GM19023 (cell line): Measurements from ENCODE around the gene CPTP.
"Not testable (repeated sequence)": the region's sequence is repeated elsewhere in the genome, so short reads cannot be mapped to it uniquely, and the experiment has no call there.

Source experiments
- ATAC-seq: cut with Tn5 transposase; IDR thresholded peaks from one replicate; pipeline ENCODE4 v1.9.1; 2021; ENCODE audit warnings: mild to moderate bottlenecking, moderate library complexity; ENCODE audit not compliant: unreplicated experiment

The CPTP gene

GRCh38 chr1:1360506-1361169, 36.0 kb downstream of the CPTP start:
- ATAC-seq = no peak

- ATAC-seq = no peak
Observed at GRCh38 chr1:1361233-1361981, 36.8 kb downstream of the CPTP start.

- no peak for ATAC-seq
Observed at GRCh38 chr1:1361982-1362423, 37.4 kb downstream of the CPTP start.

DNA sequence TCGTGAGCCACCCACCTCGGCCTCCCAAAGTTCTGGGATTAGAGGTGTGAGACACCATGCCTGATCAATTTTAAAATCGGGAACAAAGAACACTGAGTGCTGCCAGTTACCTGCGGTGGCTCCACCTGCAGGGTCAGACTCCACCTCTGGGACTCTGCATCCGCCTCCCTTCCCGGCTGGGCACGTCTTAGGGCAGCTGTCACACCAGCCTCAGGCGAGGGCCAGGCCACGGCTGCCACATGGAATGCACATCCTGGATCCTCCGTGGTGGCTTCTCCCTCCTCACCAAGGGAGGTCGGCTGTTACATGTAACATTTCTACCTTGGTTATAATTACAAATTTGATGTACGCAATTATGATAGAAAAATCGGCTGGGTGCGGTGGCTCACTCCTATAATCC, 39.7 kb downstream of the CPTP start:
- ATAC-seq = no peak

GRCh38 chr1:1365875-1366698, 41.5 kb downstream of the CPTP start:
- no peak for ATAC-seq

GRCh38 chr1:1366699-1367066, 42.1 kb downstream of the CPTP start:
- no peak for ATAC-seq

GRCh38 chr1:1367315-1367714, 42.7 kb downstream of the CPTP start:
- no peak for ATAC-seq

GRCh38 chr1:1370094-1370493, 45.5 kb downstream of the CPTP start:
- ATAC-seq = not testable (repeated sequence)

DNA sequence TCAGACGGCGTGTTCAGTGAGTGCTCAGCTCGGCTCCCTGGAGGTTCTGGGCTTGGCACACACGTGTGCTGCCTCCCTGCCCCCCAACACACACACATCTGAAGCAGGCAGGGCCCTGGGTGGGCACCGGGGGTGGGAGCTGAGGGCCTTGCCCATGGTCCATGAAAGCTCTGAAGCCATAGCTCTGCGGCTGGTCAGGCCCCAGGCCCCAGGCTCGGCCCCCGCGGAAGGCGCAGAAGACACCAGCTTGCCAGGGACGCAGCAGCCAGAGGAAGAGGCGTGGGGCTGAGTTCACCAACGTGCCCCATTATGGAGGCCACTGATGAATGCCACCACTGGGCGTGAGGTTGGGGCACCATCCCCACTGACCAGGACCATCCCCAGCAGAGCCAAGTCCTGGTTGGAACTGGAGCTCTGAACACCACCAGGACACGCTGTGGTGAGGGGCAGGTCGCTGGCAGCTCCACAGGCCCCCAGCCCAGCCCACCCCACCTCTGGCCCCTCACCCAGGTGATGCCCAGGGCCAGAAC, 46.2 kb downstream of the CPTP start:
- no peak for ATAC-seq

DNA sequence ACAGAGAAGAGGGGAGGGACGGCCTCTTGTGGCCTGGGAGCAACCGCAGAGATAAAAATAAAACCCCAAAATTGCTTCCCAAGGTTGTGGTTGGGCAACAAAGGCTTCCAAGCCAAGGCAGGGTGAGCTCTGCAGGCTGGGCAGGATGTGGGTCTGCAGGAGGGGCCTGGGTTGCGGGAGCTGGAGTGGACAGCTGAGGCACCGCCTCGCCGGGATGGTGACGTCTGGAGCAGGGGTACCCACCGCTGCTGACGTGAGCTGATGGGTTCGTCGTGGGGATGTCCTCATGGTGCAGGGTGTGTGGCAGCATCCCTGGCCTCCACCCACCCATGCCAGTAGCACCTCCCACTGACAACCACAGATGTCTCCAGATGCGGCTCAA, 46.8 kb downstream of the CPTP start:
- ATAC-seq = no peak

DNA sequence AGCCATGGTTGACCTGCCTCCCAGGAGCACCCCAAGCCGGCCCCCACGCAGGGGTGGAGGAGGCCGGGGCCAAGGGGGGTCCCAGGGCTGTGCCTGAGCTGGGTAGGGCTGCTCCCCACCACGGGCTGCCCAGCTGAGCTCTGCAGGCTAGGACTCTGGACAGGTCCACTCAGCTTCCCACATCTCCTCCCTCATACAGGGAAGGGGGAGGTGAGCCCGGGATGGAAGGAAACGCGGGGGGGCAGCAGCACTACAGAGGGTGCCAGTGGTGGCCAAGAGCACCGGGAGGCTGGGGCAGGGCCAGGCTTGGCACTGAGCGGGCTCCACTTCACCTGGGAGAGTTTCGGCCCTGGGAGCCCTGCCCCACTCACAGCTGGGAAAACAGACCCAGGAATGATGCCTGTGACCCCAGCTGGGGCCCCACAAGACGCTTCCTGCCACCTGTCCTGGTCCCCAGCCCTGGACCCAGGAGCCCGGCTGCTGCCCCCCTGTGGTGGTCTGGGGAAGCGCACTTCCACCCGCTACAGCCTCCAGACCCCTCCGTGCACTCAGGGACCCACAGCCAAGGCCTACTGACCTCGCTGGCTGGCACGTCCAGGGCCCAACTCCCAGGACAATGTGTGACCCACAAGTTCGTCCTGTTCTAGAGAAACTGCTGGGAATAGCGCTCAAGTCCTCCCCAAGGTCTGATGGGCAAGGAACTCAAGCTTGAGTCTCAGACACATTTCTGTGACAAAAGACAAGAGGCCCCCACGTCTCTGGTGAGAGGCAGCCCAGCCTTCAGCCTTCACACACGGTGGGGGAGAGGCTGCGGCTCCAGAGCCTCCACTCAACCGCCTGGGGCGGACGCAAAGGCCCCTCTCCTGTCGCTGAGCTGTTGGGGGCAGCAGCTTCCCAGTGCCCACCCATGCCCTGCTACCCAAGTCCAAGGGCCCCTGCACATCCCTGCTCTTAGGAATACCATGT, 47.4 kb downstream of the CPTP start:
- ATAC-seq = no peak

- ATAC-seq = no peak
Observed at GRCh38 chr1:1373051-1373814, 48.6 kb downstream of the CPTP start.

DNA sequence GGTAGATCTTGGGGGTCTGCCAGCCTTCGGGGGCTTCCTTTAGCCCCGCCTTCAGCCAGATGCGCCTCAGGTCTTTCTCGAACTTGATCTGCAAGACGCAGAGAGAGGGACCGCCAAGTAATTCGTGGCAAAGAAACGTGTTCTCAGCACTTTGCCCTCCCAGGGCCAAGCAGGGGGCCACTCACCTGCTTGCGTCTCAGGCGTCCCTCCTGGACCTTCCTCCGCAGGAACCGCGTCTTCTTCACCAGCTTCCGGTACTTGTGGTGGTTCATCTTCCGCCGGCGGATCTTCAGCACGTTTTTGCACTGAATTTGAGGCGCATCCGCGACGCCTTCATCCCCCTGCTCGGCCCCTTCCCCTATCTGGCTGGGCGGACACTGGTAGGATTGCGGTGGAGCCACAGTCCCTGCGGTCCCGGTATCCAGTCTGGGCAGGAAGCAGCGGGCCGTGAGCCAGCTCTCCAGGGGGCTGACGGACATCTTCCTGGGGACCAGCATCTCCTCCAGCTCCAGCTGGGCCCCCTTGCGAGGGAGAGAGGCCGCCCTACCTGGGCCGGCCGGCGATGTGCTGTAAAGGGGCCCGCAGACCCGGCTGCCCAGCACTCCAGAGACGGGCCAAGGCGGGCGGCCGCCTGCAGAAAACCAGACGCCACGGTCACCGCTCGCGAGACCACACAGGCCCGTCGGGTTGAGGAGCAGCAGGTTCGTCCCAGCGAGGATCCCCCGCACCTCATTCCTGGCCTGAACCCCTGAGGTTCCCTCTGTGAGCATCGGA, 49.4 kb downstream of the CPTP start:
- no peak for ATAC-seq

GRCh38 chr1:1374589-1374928, 50.0 kb downstream of the CPTP start:
- ATAC-seq = peak; percentile 2

- ATAC-seq = peak; percentile 86
Observed at GRCh38 chr1:1374929-1375662, 50.5 kb downstream of the CPTP start, which contains the start of gene AURKAIP1. Gene AURKAIP1, minus strand, starts transcription at chr1:1375207. Its CDS starts 451 bp downstream, at chr1:1374756.

DNA sequence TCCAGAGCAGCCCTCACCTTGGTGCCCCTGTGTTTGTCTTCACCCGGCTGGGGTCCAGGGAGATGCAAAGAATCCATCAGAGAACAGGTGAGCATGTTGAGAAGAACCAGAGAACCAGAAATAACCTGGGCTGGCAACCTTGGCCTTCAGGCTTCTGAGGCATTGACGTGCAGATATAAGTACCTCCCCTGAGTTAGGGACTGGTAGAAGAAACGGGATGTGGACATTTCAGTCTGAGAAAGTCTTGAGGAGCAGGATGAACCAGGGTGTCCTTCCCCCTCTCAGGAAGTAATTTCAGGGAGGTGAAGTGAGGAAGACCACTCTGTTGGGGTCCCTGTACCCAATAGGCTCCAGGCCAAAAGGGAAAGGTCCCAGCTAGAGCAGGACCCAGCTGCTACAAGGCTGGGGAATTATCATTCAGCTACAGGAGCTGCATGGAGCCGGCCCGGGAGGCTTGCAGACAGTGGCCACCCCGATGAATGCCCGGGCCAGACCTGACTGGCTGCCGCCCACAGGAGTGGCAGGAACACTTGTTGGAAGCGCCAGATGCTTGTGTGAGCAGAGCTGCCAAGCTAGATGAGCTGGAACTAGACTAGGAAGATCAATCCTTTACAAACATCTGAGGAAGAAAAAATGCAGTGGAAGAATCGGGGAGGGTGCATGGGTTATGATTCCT, 52.1 kb downstream of the CPTP start:
- ATAC-seq = no peak

GRCh38 chr1:1377540-1378205, 53.1 kb downstream of the CPTP start:
- no peak for ATAC-seq
